Large intestine (tissue), 3 donors: Measurements from ENCODE around the gene NR4A1. TPM values are rescaled to one million over a fixed set of nuclear protein-coding genes. Genes with fewer than 3 reads are reported as not detected.

Experiments
- DNase-seq, 2 donors: peaks; one replicate each; pipeline versions ENCODE4 v3.0.0 to v3.0.0-alpha.2; 2013
- H3K27ac ChIP-seq: one replicate; pipeline ENCODE4 v1.5.1; 2013; ENCODE audit warnings: low read length
- H3K27me3 ChIP-seq: 2 replicates; pipeline ENCODE4 v1.6.1; 2013; ENCODE audit warnings: low read length; ENCODE audit not compliant: control insufficient read depth, insufficient read depth
- H3K36me3 ChIP-seq: 2 replicates; pipeline ENCODE4 v1.6.1; 2013; ENCODE audit warnings: low read length; ENCODE audit not compliant: control insufficient read depth, insufficient read depth
- H3K4me1 ChIP-seq: one replicate; pipeline ENCODE4 v1.6.1; 2013; ENCODE audit warnings: low read length; ENCODE audit not compliant: control insufficient read depth, insufficient read depth
- H3K4me3 ChIP-seq: one replicate; pipeline ENCODE4 v1.5.1; 2013; ENCODE audit warnings: low read length
- H3K9me3 ChIP-seq: one replicate; pipeline ENCODE4 v1.6.1; 2013; ENCODE audit warnings: mild to moderate bottlenecking, low read depth, low read length, moderate library complexity; ENCODE audit not compliant: control insufficient read depth
- WGBS: methylation state at CpG from one replicate; pipeline ENCODE4 v1.1.5; 2013; ENCODE audit warnings: low lambda C conversion rate; ENCODE audit not compliant: insufficient coverage; 5-methylcytosine and 5-hydroxymethylcytosine counted together
- polyA plus RNA-seq: library from polyadenylated mRNA; unstranded; fragments of 120-200 nt; gene quantifications from one replicate; pipeline ENCODE4 v1.2.1, GENCODE V29; 2013

Gene NR4A1
- polyA plus RNA-seq, 1 donor, result 139 TPM

DNA sequence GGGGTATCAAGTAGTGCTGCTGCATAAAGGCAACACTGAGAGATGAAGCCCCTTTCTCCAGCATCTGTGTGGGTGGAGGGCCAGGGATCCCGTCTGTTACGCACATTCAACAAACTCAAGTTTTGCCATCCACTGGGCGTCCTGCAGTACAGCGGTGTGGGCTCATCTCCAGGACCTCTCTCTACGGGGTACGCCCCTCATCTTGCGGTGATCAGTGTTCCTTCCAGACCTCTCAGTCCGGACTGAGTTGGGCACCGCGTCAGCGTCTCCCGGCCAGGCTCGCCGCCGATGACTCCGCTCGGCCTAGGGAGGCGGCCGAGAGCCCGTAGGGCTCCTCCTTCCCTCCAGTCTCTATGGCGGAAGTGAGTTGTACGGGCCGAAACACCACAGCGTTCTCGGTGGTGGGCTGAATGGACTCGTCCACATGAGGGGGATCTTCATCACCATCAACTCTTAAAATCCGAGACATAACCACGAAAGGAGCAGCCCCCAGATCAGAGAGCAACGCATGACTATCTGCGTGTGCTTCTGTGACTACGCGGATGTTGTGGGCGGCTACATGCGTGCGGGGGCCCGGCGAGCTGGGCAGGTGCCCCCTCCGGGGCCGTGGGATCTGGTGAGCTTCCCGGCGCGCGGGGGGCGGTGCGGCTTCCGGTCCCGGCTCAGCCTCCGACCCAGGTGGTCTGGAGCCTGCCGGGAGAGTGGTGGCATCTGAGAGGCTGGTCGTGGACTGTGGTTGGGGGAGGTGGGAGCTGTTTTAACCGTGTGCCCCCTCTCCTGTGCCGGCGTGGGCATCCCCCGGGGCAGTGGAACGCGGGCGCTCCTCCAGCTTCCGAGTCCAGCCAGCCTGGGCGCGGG lies 18.3 kb downstream of the NR4A1 start, which contains the start of gene ATG101:
ATG101 (plus strand) TSS at position 652 of the 858 bp plus-strand sequence. CDS start 3,673 bp downstream, outside the sequence.
- peaks cover 8% of the 10 kb centered on the region for H3K4me1 ChIP-seq
- H3K27ac ChIP-seq, result peak within 1 kb of the TSS; percentile 58
- H3K4me3 ChIP-seq, result peak within 1 kb of the TSS; percentile 76
- peaks cover 21% of the 10 kb centered on the region for H3K36me3 ChIP-seq
- peak; percentile 93 to 97 for DNase-seq
- WGBS, result no CpG with 5 or more reads among the region's 60 CpGs
- H3K27me3 ChIP-seq, result peaks cover 3% of the 10 kb centered on the region
- no peaks in the 10 kb centered on the region for H3K9me3 ChIP-seq

DNA sequence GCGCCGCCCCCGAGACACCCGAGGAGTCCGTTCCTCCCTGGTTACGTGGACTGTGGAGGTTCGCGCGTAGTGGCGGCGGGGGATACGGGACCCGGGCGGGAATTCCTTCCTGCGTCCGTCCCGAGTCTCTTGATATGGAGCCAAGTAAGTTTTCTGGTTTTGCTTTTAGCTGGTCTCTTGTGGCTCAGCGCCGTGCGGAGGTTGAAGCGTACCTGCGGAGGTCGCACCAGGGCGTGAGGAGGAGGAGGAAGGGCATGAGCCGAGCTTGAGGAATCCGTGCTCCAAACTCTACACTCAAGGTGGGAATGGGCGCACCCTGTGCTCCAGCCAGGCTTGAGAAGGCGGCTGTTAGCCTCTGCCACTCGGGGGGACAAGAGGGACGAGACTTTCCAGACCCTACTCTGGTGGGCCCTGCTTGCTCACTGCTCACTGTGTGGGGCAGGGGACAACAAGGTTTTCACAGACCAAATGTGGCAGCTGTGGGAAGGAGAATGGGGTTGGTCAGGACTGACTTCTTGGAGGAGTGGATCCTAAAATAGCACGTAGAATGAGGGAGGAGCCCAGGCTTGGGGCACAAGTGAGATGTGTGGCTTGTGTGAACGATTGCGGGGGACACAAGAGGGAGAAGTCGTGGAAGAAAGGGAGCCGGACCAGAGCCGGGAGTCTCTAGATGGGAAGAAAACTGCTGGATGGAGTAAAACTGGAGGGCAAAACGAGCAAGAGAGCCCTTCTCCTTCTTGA lies 19.1 kb downstream of the NR4A1 start:
- no CpG with 5 or more reads among the region's 37 CpGs for WGBS
- Histone ChIP-seq H3K27ac (peak overlapping the region; percentile 58), H3K9me3 (no peaks in the 10 kb centered on the region), H3K4me1 (peaks cover 8% of the 10 kb centered on the region), H3K36me3 (peaks cover 29% of the 10 kb centered on the region), H3K4me3 (peak overlapping the region; percentile 76), H3K27me3 (peaks cover 3% of the 10 kb centered on the region)
- DNase-seq, result no peak

DNA sequence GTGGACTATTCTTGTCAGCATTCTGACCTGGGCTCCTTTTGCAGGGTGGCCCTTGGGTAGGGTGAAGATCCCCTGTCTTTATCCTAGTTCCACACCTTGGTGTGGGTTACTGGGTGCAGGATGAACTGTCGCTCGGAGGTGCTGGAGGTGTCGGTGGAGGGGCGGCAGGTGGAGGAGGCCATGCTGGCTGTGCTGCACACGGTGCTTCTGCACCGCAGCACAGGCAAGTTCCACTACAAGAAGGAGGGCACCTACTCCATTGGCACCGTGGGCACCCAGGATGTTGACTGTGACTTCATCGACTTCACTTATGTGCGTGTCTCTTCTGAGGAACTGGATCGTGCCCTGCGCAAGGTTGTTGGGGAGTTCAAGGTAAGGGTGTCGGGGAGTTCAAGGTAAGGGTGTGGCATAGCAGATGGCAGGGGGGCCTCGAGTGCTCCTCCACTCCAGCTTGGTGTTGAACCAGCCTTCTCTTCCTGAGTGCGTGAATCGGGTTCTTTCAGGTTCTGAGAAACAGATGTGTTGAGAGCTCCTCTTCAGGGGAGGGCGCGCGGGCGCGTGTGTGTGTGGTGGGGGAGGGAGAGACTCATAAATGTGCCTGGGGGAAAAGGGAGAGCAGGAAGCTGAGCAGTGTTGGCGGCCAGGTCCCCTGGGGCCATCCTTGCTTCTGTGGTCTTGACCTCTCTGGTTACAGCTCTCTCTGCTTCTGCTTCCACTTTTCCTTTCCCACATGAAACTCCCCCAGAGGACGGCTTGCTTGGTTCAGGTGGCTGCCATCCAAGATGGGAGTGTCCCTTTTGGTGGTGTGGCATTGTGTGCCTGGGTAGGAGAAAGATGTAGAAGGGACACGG lies 22.5 kb downstream of the NR4A1 start:
- H3K27ac ChIP-seq, result no peak overlapping the region
- DNase-seq, result no peak

DNA sequence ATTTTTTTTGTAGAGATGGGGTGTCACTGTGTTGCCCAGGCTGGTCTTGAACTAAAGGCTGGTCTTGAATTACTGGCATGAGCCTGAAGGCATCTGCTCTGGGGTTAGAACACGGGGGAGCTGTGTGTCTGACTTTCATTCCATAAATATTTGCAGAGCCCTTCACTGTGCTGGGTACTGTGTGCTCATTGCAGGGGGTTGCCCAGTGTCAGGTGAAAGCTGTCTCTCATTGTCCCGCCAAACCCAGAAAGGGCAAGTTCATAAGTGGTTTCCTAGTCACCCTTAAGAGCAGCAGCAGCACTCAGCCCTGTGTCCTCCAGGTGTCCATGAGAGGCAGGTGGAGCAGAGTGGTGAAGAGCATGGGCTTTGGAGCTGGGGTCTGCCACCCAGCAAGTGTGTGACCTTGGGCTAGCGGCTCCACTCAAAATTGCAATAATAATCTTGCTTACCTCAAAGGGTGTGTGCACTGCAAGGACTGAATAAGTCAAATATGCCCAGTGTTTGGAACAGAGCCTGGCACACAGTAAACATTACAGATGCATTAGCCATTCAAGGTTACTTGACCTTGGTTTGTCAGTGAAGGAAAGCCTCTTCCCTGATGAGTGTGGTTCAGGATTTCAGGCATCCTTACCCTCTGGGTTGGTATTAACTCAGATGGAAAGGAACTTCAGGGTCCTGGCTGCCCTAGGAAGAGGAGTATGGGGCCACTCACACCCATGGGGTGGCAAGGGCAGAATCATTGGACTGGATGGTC lies 23.9 kb downstream of the NR4A1 start:
- no peak overlapping the region for H3K27ac ChIP-seq
- no peak for DNase-seq

More for the DNA sequence above, 22.5 kb downstream of the NR4A1 start:
- H3K36me3 ChIP-seq, result peaks cover 60% of the 10 kb centered on the region
- H3K27me3 ChIP-seq, result no peaks in the 10 kb centered on the region
- H3K4me1 ChIP-seq, result peaks cover 8% of the 10 kb centered on the region
- no peak overlapping the region for H3K4me3 ChIP-seq
- no peaks in the 10 kb centered on the region for H3K9me3 ChIP-seq
- no CpG with 5 or more reads among the region's 23 CpGs for WGBS

DNA sequence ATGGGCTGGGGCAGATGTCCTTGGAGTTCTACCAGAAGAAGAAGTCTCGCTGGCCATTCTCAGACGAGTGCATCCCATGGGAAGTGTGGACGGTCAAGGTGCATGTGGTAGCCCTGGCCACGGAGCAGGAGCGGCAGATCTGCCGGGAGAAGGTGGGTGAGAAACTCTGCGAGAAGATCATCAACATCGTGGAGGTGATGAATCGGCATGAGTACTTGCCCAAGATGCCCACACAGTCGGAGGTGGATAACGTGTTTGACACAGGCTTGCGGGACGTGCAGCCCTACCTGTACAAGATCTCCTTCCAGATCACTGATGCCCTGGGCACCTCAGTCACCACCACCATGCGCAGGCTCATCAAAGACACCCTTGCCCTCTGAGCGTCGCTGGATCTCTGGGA lies 25.6 kb downstream of the NR4A1 start:
- no peaks in the 10 kb centered on the region for H3K9me3 ChIP-seq
- H3K4me3 ChIP-seq, result no peak overlapping the region
- peaks cover 65% of the 10 kb centered on the region for H3K36me3 ChIP-seq
- no peak for DNase-seq
- no peak overlapping the region for H3K27ac ChIP-seq
- H3K4me1 ChIP-seq, result peaks cover 6% of the 10 kb centered on the region
- no peaks in the 10 kb centered on the region for H3K27me3 ChIP-seq
- no CpG with 5 or more reads among the region's 16 CpGs for WGBS

More for the DNA sequence above, 23.9 kb downstream of the NR4A1 start:
- no peaks in the 10 kb centered on the region for H3K27me3 ChIP-seq
- no peaks in the 10 kb centered on the region for H3K9me3 ChIP-seq
- H3K4me1 ChIP-seq, result peaks cover 4% of the 10 kb centered on the region
- WGBS, result no CpG with 5 or more reads among the region's 3 CpGs
- peaks cover 65% of the 10 kb centered on the region for H3K36me3 ChIP-seq
- no peak overlapping the region for H3K4me3 ChIP-seq

DNA sequence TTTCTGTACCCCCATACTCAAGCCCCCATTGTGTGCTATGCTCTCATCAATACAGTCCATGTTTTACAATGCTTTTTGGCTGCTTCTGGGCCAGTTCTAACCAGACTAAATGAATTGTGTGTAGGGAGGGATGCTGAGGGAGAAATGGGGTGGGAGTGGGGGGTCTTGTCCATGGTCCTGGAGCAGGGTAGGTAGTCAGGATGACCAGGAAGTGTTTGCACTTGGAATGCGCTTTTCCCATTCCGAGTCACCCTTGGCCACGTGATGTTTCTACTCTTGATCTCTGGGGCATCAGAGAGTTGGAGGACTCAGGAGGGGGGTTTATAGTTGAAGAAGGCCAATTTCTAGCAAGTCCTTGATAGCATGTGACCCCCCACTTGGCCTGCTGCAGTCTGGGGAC lies 27.0 kb downstream of the NR4A1 start:
- peaks cover 57% of the 10 kb centered on the region for H3K36me3 ChIP-seq
- no peak overlapping the region for H3K27ac ChIP-seq
- peaks cover 15% of the 10 kb centered on the region for H3K4me1 ChIP-seq
- H3K4me3 ChIP-seq, result no peak overlapping the region
- H3K9me3 ChIP-seq, result no peaks in the 10 kb centered on the region
- DNase-seq, result no peak
- no CpG with 5 or more reads among the region's 3 CpGs for WGBS
- H3K27me3 ChIP-seq, result no peaks in the 10 kb centered on the region

DNA sequence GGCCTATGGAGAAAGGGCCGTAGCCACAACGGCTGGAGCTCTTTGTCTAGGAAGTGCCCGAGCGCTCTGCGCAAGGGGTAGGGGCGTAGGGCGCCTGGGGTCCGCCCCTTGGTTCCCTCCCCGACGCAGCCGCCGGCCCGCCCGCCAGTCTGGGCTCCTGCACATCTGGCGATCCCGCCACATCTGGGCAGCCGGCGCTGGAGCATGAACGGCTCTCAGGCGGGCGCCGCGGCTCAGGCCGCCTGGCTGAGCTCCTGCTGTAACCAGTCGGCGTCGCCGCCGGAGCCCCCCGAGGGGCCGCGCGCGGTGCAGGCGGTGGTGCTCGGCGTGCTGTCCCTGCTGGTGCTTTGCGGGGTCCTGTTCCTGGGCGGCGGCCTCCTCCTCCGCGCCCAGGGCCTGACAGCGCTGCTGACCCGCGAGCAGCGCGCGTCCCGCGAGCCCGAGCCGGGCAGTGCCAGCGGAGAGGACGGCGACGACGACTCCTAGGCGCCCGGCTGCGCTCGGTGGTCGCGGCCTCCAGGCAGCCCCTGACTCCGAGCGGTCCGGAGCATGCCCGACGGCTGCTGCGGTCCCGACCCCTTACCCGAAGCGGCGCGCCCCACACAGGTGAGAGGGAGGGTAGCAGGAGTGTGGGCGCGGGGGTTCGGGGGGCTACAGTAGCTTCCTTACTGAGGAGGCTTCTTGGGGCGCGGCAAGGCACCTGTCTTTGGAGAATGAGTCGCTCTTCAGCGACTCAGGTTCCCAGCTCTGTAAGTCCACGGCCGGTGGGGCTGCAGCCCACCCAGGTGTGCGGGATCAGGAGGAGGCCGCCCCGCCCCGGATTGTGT lies 28.5 kb downstream of the NR4A1 start, which contains the start of gene SMIM41:
SMIM41 (plus strand) TSS at position 129 of the 827 bp plus-strand sequence; CDS start at position 205, 76 bp downstream.
- Histone ChIP-seq H3K27ac (no peak within 1 kb of the TSS), H3K9me3 (no peaks in the 10 kb centered on the region), H3K36me3 (peaks cover 42% of the 10 kb centered on the region), H3K27me3 (no peaks in the 10 kb centered on the region), H3K4me1 (peaks cover 17% of the 10 kb centered on the region), H3K4me3 (no peak within 1 kb of the TSS)
- WGBS, result no CpG with 5 or more reads among the region's 87 CpGs
- DNase-seq, result no peak

DNA sequence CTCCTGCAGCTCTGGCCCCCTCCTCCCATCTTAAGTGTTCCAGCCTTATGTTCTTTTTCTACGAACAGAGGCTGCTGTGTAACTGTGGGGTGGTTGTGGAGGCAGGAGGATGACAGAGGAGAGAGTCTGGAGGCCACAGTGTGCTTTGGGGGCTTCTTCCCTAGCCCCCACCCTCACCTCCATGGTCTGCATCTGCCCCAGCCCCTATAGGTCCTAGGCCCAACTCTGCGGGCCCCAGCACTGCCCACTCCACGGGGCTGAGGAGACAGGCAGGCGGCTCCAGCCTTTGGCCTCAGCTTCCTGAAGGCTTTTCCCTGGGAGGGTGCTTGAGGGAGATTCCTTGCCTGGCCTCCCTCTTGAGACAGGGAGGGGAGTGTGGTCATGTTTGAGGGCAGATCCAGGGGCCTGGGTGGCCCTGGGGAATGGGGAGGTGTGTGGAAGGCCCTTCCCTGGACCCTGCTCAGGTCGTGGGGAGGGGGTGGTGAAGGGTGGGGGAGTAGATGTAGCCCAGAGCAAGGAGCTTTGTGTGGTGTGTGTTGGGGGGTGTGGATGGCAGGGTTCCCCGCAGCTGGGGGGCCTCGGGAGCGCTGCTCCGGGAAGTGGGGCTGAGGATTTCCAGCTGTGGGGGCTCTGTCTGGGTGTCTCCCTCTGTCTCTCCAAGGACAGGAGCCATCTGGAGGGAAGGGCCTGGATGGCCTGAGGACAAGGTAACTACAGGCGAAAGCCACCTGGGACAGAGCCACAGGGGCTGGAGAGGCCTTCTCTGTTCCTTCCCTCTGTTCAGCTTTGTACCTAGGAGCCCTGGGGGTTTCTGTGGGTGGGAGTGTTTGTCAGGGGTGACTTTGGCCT lies 29.4 kb downstream of the NR4A1 start:
- H3K4me1 ChIP-seq, result peaks cover 17% of the 10 kb centered on the region
- H3K27ac ChIP-seq, result no peak overlapping the region

More for the DNA sequence above, 29.4 kb downstream of the NR4A1 start:
- H3K4me3 ChIP-seq, result no peak overlapping the region
- H3K27me3 ChIP-seq, result no peaks in the 10 kb centered on the region
- no peaks in the 10 kb centered on the region for H3K9me3 ChIP-seq
- no CpG with 5 or more reads among the region's 10 CpGs for WGBS
- peaks cover 34% of the 10 kb centered on the region for H3K36me3 ChIP-seq
- DNase-seq, result no peak
